ENCODE results near the gene RAB3IL1. TPM values are rescaled to one million over a fixed set of nuclear protein-coding genes. Genes with fewer than 3 reads are reported as not detected.

The RAB3IL1 gene
- total RNA-seq (2021; ENCODE audit: unreplicated experiment) (18.1 TPM), Bru-seq, nascent RNA (percentile 42 among the genes with signal in this experiment), BruChase-seq, experiment 1, labeled RNA remaining after a 6-hour chase (percentile 45 among the genes with signal in this experiment), BruChase-seq, experiment 2, labeled RNA remaining after a 2-hour chase (percentile 45 among the genes with signal in this experiment)
- polyA plus RNA-seq (2012), result 13.2 and 13.7 TPM in 2 replicates
- long read RNA-seq, transcript RAB3IL1-202 (10 exons, 2,284 nt), result major isoform, 16 of 23 reads
- long read RNA-seq, partial matches to known transcripts, result 3 of 23 reads
- long read RNA-seq, other reads (novel, unspliced or antisense), result 4 of 23 reads

GRCh38 chr11:61917334-61918109, at the start of gene RAB3IL1:
Gene RAB3IL1, minus strand, starts transcription at chr11:61917566. Its CDS starts 199 bp downstream, at chr11:61917367.
- no peak for DNase-seq (ENCODE audit: low read depth, low spot score)
- Histone ChIP-seq H3K9ac (ENCODE audit: low read length) (peak within 1 kb of the TSS; percentile 65), H3K9me3 (ENCODE audit: control insufficient read depth in 1 of 2, insufficient read depth in 1 of 2, low read depth in 1 of 2, low read length in 2 of 2) (no peaks in the 10 kb centered on the region), H3K79me2 (ENCODE audit: insufficient read depth, low read length) (no peaks in the 10 kb centered on the region), H3K27ac (ENCODE audit: low read depth, low read length) (peak within 1 kb of the TSS; percentile 33; the same call in 1 of the 2 replicates), H2AFZ (ENCODE audit: low read depth, low read length, poor library complexity, severe bottlenecking) (peak within 1 kb of the TSS; percentile 78), H4K20me1 (ENCODE audit: insufficient read depth) (no peaks in the 10 kb centered on the region), H3K9me2 (ENCODE audit: insufficient read depth) (no peaks in the 10 kb centered on the region), H3K4me2 (ENCODE audit: low read length) (peak within 1 kb of the TSS; percentile 88), H3K27me3 (ENCODE audit: insufficient read depth, low read length) (no peaks in the 10 kb centered on the region), H3K4me1 (ENCODE audit: control insufficient read depth in 1 of 2, insufficient read depth in 2 of 2, low read length in 2 of 2) (peaks cover 5 to 16% of the 10 kb centered on the region in 2 experiments; a peak in 3 of 4 replicates), H3K4me3 (replicated peaks in 1 of 2; ENCODE audit: low read depth in 1 of 2, low read length in 2 of 2) (peak within 1 kb of the TSS; percentile 51 to 64), H3K36me3 (ENCODE audit: control insufficient read depth in 1 of 2, insufficient read depth in 2 of 2, low read length in 2 of 2) (no peaks in the 10 kb centered on the region)
- intact Hi-C loops (cut with micrococcal nuclease), result no loop called here
- ChIA-PET POLR2A (interaction anchor here (0.6 kb wide), 1 partner anchor 54 kb away, joined by 3 read pairs; no protein-coding TSS in a partner anchor), CTCF (interaction anchor here (0.7 kb wide), 1 partner anchor 190 kb away, joined by 3 read pairs; no protein-coding TSS in a partner anchor), RAD21 (ENCODE audit: low non-redundant PET in 1 of 2, low total read pairs in 2 of 2, uncharacterized antibody in 2 of 2, unreplicated experiment in 2 of 2) (no interaction called here)
- no peak for TF ChIP-seq POLR2A (IDR thresholded peaks at IDR 0.05; ENCODE audit: borderline replicate concordance, extremely low read depth, insufficient read depth, insufficient read length)
- TF ChIP-seq SP1 (IDR thresholded peaks at IDR 0.05; ENCODE audit: low read depth), result no peak
- peak; percentile 46; the same call in 1 of the 2 replicates for TF ChIP-seq POLR2AphosphoS5 (IDR thresholded peaks at IDR 0.05; ENCODE audit: low read depth, low read length)
- no peak for TF ChIP-seq REST (IDR thresholded peaks at IDR 0.05; ENCODE audit: low read depth)
- no peak for TF ChIP-seq ELF1 (IDR thresholded peaks at IDR 0.05; ENCODE audit: borderline replicate concordance, low read depth)
- no peak for TF ChIP-seq EZH2phosphoT487 (IDR thresholded peaks at IDR 0.05; ENCODE audit: borderline replicate concordance)
- peak; percentile 43; the same call in 1 of the 2 replicates for TF ChIP-seq ZFX (IDR thresholded peaks at IDR 0.05)
- TF ChIP-seq CTCF (IDR thresholded peaks at IDR 0.05 in 2 of 3, conservative IDR thresholded peaks at IDR 0.05 in 1 of 3; ENCODE audit: borderline replicate concordance in 1 of 3, insufficient read depth in 1 of 3, low read depth in 2 of 3, low read length in 2 of 3), result no peak
- no peak for TF ChIP-seq SRF (IDR thresholded peaks at IDR 0.05; ENCODE audit: low read depth)
- no peak for TF ChIP-seq YY1 (IDR thresholded peaks at IDR 0.05; ENCODE audit: extremely low read depth, insufficient replicate concordance, low read depth, low read length)
- no peak for TF ChIP-seq ZNF274 (IDR thresholded peaks at IDR 0.05; ENCODE audit: low read depth, low read length)
- TF ChIP-seq TCF7L2 (IDR thresholded peaks at IDR 0.05; ENCODE audit: borderline replicate concordance, extremely low read depth, insufficient read depth, insufficient read length), result no peak
- BruUV-seq (replicated peaks), result no TSS peak
- ATAC-seq, result peak; percentile 86

Data from HCT116 (cell line).